GM12891 (cell line): ENCODE data around the gene FHL1.

Source experiments
- POLR2A ChIP-seq: IDR thresholded peaks from 2 replicates; pipeline ENCODE4 v1.6.1; 2011; ENCODE audit warnings: low read depth, low read length, control low read depth
- POLR2AphosphoS5 ChIP-seq: IDR thresholded peaks from 2 replicates; pipeline ENCODE4 v1.6.1; 2011; ENCODE audit warnings: low read depth, low read length, control low read depth
- SPI1 ChIP-seq: IDR thresholded peaks from 2 replicates; pipeline ENCODE4 v1.6.1; 2011; ENCODE audit warnings: low read depth, low read length, control low read depth
- TAF1 ChIP-seq: IDR thresholded peaks from 2 replicates; pipeline ENCODE4 v1.6.1; 2011; ENCODE audit warnings: low read depth, low read length, control low read depth

GRCh38 chrX:136250191-136251040 is 103.1 kb downstream of the FHL1 start:
- TF ChIP-seq TAF1, result no peak
- TF ChIP-seq SPI1, result no peak
- TF ChIP-seq POLR2A, result no peak
- no peak for TF ChIP-seq POLR2AphosphoS5
